NCI-H2196 treated with DMSO at 0.1 percent for 48 hours (cell line): ENCODE results near the gene ZFP14.
A peak's percentile ranks its signal among the peaks of the same experiment; 100 is the strongest.

Source experiments
- DNase-seq: peaks from one replicate; lab custom pipeline; 2025; ENCODE audit not compliant: unreplicated experiment; lab: John Stamatoyannopoulos, UW

ZFP14 gene

GRCh38 chr19:36378625-36379509 is at the start of gene ZFP14:
Gene ZFP14 (minus strand): TSS chr19:36379201. CDS start chr19:36367892, 11,309 bp downstream.
- DNase-seq = peak; percentile 95

GRCh38 chr19:36423925-36424324 is 44.9 kb upstream of the ZFP14 start:
- no peak for DNase-seq

GRCh38 chr19:36421749-36422481 is 42.9 kb upstream of the ZFP14 start:
- DNase-seq = no peak

GRCh38 chr19:36420961-36421748 is 42.2 kb upstream of the ZFP14 start:
- DNase-seq = no peak

GRCh38 chr19:36418287-36419001 is 39.4 kb upstream of the ZFP14 start, which contains the start of gene ZFP82:
Gene ZFP82 (minus strand): TSS chr19:36418644. CDS start chr19:36409789, 8,855 bp downstream.
- DNase-seq = peak; percentile 56

GRCh38 chr19:36417752-36418286 is 38.8 kb upstream of the ZFP14 start:
- DNase-seq = no peak

GRCh38 chr19:36409841-36410240 is 30.8 kb upstream of the ZFP14 start:
- no peak for DNase-seq

GRCh38 chr19:36408101-36408500 is 29.1 kb upstream of the ZFP14 start:
- DNase-seq = no peak

GRCh38 chr19:36404498-36404897 is 25.5 kb upstream of the ZFP14 start:
- DNase-seq = no peak

- no peak for DNase-seq
Observed at GRCh38 chr19:36401475-36401874, 22.5 kb upstream of the ZFP14 start.

GRCh38 chr19:36398571-36398970 is 19.6 kb upstream of the ZFP14 start:
- DNase-seq = no peak

- DNase-seq = no peak
Observed at GRCh38 chr19:36392916-36393673, 14.1 kb upstream of the ZFP14 start.

- no peak for DNase-seq
Observed at GRCh38 chr19:36379510-36379819, 464 bp upstream of the ZFP14 start.

- DNase-seq = no peak
Observed at GRCh38 chr19:36377541-36378178, 1.3 kb downstream of the ZFP14 start.

- no peak for DNase-seq
Observed at GRCh38 chr19:36373638-36374156, 5.3 kb downstream of the ZFP14 start.

- no peak for DNase-seq
Observed at GRCh38 chr19:36371886-36372285, 7.1 kb downstream of the ZFP14 start.

- DNase-seq = no peak
Observed at GRCh38 chr19:36363845-36364244, 15.2 kb downstream of the ZFP14 start.

- DNase-seq = no peak
Observed at GRCh38 chr19:36340786-36341372, 38.1 kb downstream of the ZFP14 start.
